ENCODE measurements around the gene MYO15A.
A peak's percentile ranks its signal among the peaks of the same experiment; 100 is the strongest.

MYO15A gene

GRCh38 chr17:18136357-18136756 lies 27.8 kb downstream of the MYO15A start:
- no peak for DNase-seq (ENCODE audit: low spot score)

- no peak for DNase-seq (ENCODE audit: low spot score)
These were observed 29.7 kb downstream of the MYO15A start for GRCh38 chr17:18138065-18138749.

- no peak for DNase-seq (ENCODE audit: low spot score)
These were observed 30.5 kb downstream of the MYO15A start for GRCh38 chr17:18139092-18139491.

GRCh38 chr17:18139498-18139897 lies 30.9 kb downstream of the MYO15A start:
- DNase-seq (ENCODE audit: low spot score): no peak

- peak; percentile 34 for DNase-seq (ENCODE audit: low spot score)
These were observed 31.4 kb downstream of the MYO15A start for GRCh38 chr17:18139949-18140348.

- no peak for DNase-seq (ENCODE audit: low spot score)
These were observed 32.1 kb downstream of the MYO15A start for GRCh38 chr17:18140648-18141047.

- DNase-seq (ENCODE audit: low spot score): peak; percentile 82
These were observed 32.8 kb downstream of the MYO15A start for GRCh38 chr17:18141210-18141803.

GRCh38 chr17:18142417-18142816 lies 33.9 kb downstream of the MYO15A start:
- DNase-seq (ENCODE audit: low spot score): no peak

GRCh38 chr17:18143044-18143936 lies 34.7 kb downstream of the MYO15A start:
- DNase-seq (ENCODE audit: low spot score): no peak

DNA sequence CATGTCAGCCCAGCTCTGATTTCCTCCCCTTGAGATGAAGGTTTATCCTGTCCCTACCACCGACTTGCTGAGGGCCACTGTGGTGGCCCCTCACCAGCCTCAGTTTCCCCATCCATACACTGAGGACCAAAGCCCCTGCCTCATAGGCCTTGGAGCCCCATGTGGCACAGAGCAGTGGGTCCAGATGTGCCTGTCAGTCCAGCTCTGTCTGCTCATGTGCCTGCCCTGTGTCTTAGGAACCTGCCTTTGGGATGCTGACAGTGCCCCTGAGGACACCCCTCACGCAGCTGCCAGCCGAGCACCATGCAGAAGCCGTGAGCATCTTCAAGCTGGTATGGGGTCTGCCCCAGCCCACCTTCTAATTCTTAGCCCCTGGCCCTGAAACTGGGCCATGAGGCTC lies 35.7 kb downstream of the MYO15A start:
- no peak for DNase-seq (ENCODE audit: low spot score)

DNA sequence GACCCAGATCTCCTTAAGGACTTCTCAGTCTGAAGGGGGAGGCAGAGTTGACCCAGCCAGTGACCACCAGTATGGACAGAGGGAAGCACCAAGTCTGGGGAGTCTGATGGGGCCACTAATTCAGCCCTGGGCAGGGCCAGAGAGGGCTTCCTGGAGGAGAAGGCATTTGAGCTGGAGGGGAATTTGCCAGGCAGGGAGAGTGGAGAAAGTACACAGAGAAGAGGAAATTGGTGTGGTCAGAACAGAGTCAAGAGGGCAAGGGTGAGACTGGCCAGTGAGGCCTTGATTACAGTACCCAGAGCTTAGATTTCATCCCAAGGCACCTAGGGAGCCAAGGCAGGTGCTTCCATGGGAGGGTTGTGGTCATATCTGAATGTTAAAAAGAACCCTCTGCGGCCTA lies 36.3 kb downstream of the MYO15A start:
- no peak for DNase-seq (ENCODE audit: low spot score)

GRCh38 chr17:18145811-18146210 lies 37.3 kb downstream of the MYO15A start:
- DNase-seq (ENCODE audit: low spot score): no peak

- DNase-seq (ENCODE audit: low spot score): no peak
These were observed 37.7 kb downstream of the MYO15A start for GRCh38 chr17:18146259-18146658.

DNA sequence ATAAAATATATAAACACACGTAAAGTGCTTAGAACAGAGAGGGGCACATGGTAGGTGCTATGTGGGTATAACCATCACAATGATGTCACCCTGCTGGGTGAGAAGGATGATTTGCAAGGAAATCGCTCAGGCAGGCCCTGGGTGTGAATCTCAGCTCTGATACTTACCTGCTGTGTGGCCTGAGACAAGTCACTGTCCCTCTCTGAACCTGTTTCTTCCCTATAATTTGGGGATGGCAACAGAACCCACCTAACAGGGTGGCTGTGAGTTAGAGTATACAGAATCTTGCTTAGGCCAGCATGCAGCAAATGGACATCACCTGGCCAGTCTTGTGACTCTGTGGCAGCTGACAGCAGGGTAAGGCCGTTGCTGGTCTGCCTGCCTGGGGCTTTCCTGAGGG lies 38.4 kb downstream of the MYO15A start:
- DNase-seq (ENCODE audit: low spot score): no peak

DNA sequence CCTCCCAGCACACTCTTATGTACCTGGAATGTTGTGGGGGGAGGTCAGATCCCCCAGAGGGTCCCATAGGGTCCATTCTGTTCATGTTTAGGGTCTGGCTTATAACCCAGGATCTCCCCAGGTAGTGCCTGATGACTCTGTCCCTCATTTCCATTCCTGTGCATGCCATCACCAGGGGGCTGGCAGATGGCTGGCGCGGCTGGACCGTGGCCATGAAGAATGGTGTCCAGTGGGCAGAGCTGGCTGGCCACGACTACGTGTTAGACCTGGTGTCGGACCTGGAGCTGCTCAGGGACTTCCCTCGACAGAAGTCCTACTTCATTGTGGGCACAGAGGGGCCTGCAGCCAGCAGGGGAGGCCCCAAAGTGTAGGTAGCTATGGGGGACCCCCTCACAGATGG lies 40.0 kb downstream of the MYO15A start:
- no peak for DNase-seq (ENCODE audit: low spot score)

GRCh38 chr17:18151290-18151689 lies 42.7 kb downstream of the MYO15A start:
- DNase-seq (ENCODE audit: low spot score): no peak

DNA sequence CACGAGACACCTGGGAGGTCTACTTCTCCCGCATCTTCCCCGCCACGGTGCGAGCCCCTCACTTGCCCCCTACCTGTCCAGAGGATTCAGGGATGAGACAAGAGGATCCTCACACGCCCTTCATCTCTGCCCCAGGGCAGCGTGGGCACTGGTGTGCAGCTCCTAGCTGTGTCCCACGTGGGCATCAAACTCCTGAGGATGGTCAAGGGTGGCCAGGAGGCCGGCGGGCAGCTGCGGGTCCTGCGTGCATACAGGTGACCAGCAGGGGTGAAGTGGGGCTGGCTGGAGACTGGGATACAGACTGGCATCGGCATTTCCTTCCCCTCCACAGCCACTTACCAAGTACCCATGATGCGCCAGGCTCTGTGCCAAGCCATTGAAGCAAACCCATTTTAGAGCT lies 46.6 kb downstream of the MYO15A start:
- DNase-seq (ENCODE audit: low spot score): no peak

DNA sequence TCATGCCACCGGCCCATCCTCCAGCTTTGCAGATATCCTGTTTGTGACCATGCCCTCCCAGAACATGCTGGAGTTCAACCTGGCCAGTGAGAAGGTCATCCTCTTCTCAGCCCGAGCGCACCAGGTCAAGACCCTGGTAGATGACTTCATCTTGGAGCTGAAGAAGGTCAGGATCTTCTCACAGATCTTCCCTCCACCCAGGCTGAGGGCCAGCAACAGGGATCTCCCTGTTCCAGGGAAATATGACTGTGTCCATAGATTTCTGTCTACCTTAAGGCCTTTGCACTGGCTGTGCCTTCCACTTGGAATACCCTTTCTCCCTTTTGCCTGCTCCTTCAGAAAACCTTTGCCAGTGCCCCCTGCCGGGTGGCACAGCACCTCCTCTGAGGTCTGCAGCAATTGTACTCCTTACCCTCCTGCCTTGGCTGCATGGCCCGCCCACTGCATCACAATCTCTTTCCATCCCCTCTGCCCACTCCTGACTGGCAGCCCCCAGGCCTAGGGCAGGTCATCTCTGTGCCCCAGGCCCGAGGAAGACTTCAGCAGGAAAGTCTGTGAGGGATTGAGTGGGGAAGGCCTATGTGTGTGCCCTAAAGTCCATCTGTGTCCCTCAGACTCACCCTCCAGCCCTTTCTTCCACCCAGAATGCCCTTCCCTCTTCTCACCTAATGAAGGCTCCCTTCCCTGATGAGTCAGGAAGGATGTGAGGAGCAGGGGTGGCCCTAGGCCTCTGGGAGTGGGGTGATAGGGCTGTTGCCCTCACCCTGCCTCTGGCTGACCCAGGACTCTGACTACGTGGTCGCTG lies 47.8 kb downstream of the MYO15A start:
- no peak for DNase-seq (ENCODE audit: low spot score)

GRCh38 chr17:18156976-18157280 lies 48.4 kb downstream of the MYO15A start:
- DNase-seq (ENCODE audit: low spot score): no peak

- no peak for DNase-seq (ENCODE audit: low spot score)
These were observed 48.9 kb downstream of the MYO15A start for GRCh38 chr17:18157354-18157985.

GRCh38 chr17:18158022-18158600 lies 49.6 kb downstream of the MYO15A start:
- peak; percentile 88 for DNase-seq (ENCODE audit: low spot score)

Data from GM03348 (cell line).